Fibroblast of lung (primary cell): ENCODE measurements around the gene CYCS.

Experiments used
- CTCF ChIP-seq, 2 donors: IDR thresholded peaks in 1 of 2; conservative IDR thresholded peaks in 1 of 2; 1 replicate in 1 of 2; 2 replicates in 1 of 2; pipeline ENCODE4 v1.5.1; 2011 to 2012; ENCODE audit warnings: low read length in 2 of 2, control low read depth in 1 of 2, inconsistent platforms in 1 of 2, low read depth in 1 of 2, mild to moderate bottlenecking in 1 of 2
- EZH2 ChIP-seq: IDR thresholded peaks from 2 replicates; pipeline ENCODE4 v1.5.1; 2012; ENCODE audit warnings: low read length, control low read depth, mild to moderate bottlenecking; ENCODE audit errors: missing control alignments

- TF ChIP-seq CTCF (conservative IDR thresholded peaks at IDR 0.05 in 1 of 2, IDR thresholded peaks at IDR 0.05 in 1 of 2; ENCODE audit: low read depth in 1 of 2, low read length in 2 of 2), result no peak
- no peak for TF ChIP-seq EZH2
Observed at GRCh38 chr7:25124465-25125136, 459 bp downstream of the CYCS start.
